ENCODE results near the gene ARGLU1. TPM values are rescaled to one million over a fixed set of nuclear protein-coding genes. Genes with fewer than 3 reads are reported as not detected.

The ARGLU1 gene
- total RNA-seq, 4 donors from 2014 or later = 46.7 to 77.2 (median 62.6) TPM

- no peak for DNase-seq (ENCODE audit: extremely low spot score)
These were observed 28.5 kb upstream of the ARGLU1 start for GRCh38 chr13:106596275-106596937.

GRCh38 chr13:106595625-106596024 is 27.7 kb upstream of the ARGLU1 start:
- no peak for DNase-seq (ENCODE audit: extremely low spot score)
- TF ChIP-seq EP300 (IDR thresholded peaks at IDR 0.05) = no peak
- TF ChIP-seq POLR2A (IDR thresholded peaks at IDR 0.05; ENCODE audit: low read depth) = no peak
- TF ChIP-seq POLR2AphosphoS5 (IDR thresholded peaks at IDR 0.05) = no peak
- TF ChIP-seq CTCF (IDR thresholded peaks at IDR 0.05) = no peak
- Histone ChIP-seq H3K4me3 (no peak overlapping the region), H3K9me3 (no peaks in the 10 kb centered on the region), H3K36me3 (no peaks in the 10 kb centered on the region), H3K27me3 (no peaks in the 10 kb centered on the region), H3K27ac (replicated peaks in 1 of 4) (no peak overlapping the region), H3K4me1 (peaks cover 0 to 9% (median under 1%) of the 10 kb centered on the region in 4 donors)
- 71% methylated on average over 6 of the region's 6 CpGs for WGBS
- intact Hi-C loops (cut with DNase I) = no loop called here

More at GRCh38 chr13:106596275-106596937, 28.5 kb upstream of the ARGLU1 start:
- Histone ChIP-seq H3K36me3 (no peaks in the 10 kb centered on the region), H3K4me1 (peaks cover 0 to 9% (median 2%) of the 10 kb centered on the region in 4 donors), H3K4me3 (no peak overlapping the region), H3K9me3 (no peaks in the 10 kb centered on the region), H3K27ac (replicated peaks in 1 of 4) (no peak overlapping the region), H3K27me3 (no peaks in the 10 kb centered on the region)
- intact Hi-C loops (cut with DNase I) = no loop called here
- TF ChIP-seq EP300 (IDR thresholded peaks at IDR 0.05) (no peak), POLR2A (IDR thresholded peaks at IDR 0.05; ENCODE audit: low read depth) (no peak)
- WGBS = 52% methylated on average over 10 of the region's 10 CpGs

- Histone ChIP-seq H3K27me3 (no peaks in the 10 kb centered on the region), H3K4me3 (no peak overlapping the region), H3K4me1 (peaks cover 0 to 9% (median 0%) of the 10 kb centered on the region in 4 donors), H3K27ac (replicated peaks in 1 of 4) (no peak overlapping the region), H3K36me3 (no peaks in the 10 kb centered on the region), H3K9me3 (no peaks in the 10 kb centered on the region)
- no peak for DNase-seq (ENCODE audit: extremely low spot score)
- no peak for TF ChIP-seq POLR2AphosphoS5 (IDR thresholded peaks at IDR 0.05)
- TF ChIP-seq POLR2A (IDR thresholded peaks at IDR 0.05; ENCODE audit: low read depth) = no peak
- no peak for TF ChIP-seq EP300 (IDR thresholded peaks at IDR 0.05)
- no peak for TF ChIP-seq CTCF (IDR thresholded peaks at IDR 0.05)
- WGBS = 85% methylated on average over 4 of the region's 4 CpGs
- intact Hi-C loops (cut with DNase I) = no loop called here
These were observed 27.0 kb upstream of the ARGLU1 start for GRCh38 chr13:106594980-106595379.

GRCh38 chr13:106593132-106593531 is 25.2 kb upstream of the ARGLU1 start:
- H3K27ac ChIP-seq (replicated peaks in 1 of 4) = no peak overlapping the region
- H3K36me3 ChIP-seq = no peaks in the 10 kb centered on the region
- peaks cover 0 to 9% (median 0%) of the 10 kb centered on the region in 4 donors for H3K4me1 ChIP-seq
- 84% methylated on average over 5 of the region's 5 CpGs for WGBS
- DNase-seq (ENCODE audit: extremely low spot score) = no peak
- H3K27me3 ChIP-seq = no peaks in the 10 kb centered on the region
- no peak for TF ChIP-seq EP300 (IDR thresholded peaks at IDR 0.05)
- TF ChIP-seq POLR2AphosphoS5 (IDR thresholded peaks at IDR 0.05) = no peak
- TF ChIP-seq POLR2A (IDR thresholded peaks at IDR 0.05; ENCODE audit: low read depth) = no peak
- no peak for TF ChIP-seq CTCF (IDR thresholded peaks at IDR 0.05)
- H3K4me3 ChIP-seq = no peak overlapping the region
- intact Hi-C loops (cut with DNase I) = no loop called here
- H3K9me3 ChIP-seq = no peaks in the 10 kb centered on the region

GRCh38 chr13:106591299-106591698 is 23.4 kb upstream of the ARGLU1 start:
- H3K27ac ChIP-seq (replicated peaks in 1 of 4) = no peak overlapping the region
- 82% methylated on average over 2 of the region's 2 CpGs for WGBS
- no peaks in the 10 kb centered on the region for H3K36me3 ChIP-seq
- H3K27me3 ChIP-seq = no peaks in the 10 kb centered on the region
- H3K9me3 ChIP-seq = no peaks in the 10 kb centered on the region
- intact Hi-C loops (cut with DNase I) = no loop called here
- peaks cover 0 to 4% (median 0%) of the 10 kb centered on the region in 4 donors for H3K4me1 ChIP-seq
- no peak for DNase-seq (ENCODE audit: extremely low spot score)
- TF ChIP-seq POLR2AphosphoS5 (IDR thresholded peaks at IDR 0.05) = no peak
- TF ChIP-seq EP300 (IDR thresholded peaks at IDR 0.05) = no peak
- no peak for TF ChIP-seq POLR2A (IDR thresholded peaks at IDR 0.05; ENCODE audit: low read depth)
- TF ChIP-seq CTCF (IDR thresholded peaks at IDR 0.05) = no peak
- no peak overlapping the region for H3K4me3 ChIP-seq
